Measurements from ENCODE around the gene MASP2. TPM values are rescaled to one million over a fixed set of nuclear protein-coding genes. Genes with fewer than 3 reads are reported as not detected.
"Not testable (repeated sequence)": the region's sequence is repeated elsewhere in the genome, so short reads cannot be mapped to it uniquely, and the experiment has no call there.

MASP2 gene
- total and polyA plus RNA-seq, 10 of the 15 experiments (the other 5 are each of a cell fraction or from before 2014, with no cell fraction given) = 0.04 to 0.21 (median 0.06) TPM; not detected in 7

- intact Hi-C loops (cut with micrococcal nuclease; ENCODE audit: unreplicated experiment); DNase-seq (ENCODE audit: low read depth, low spot score); FAIRE-seq; H3K36me3 ChIP-seq (ENCODE audit: control insufficient read depth in 2 of 2, insufficient read depth in 2 of 2, low read length in 1 of 2); H3K4me1 ChIP-seq (ENCODE audit: control insufficient read depth, insufficient read depth, low read length); BruUV-seq (replicated peaks); H3K9ac ChIP-seq (ENCODE audit: control insufficient read depth, insufficient read depth, low read length); H3K27me3 ChIP-seq (replicated peaks in 1 of 2; ENCODE audit: control insufficient read depth in 2 of 2, insufficient read depth in 2 of 2, low read length in 1 of 2); H2AFZ ChIP-seq (ENCODE audit: control insufficient read depth, low read depth, low read length); H3K9me3 ChIP-seq (replicated peaks; ENCODE audit: control insufficient read depth, insufficient read depth, low read length); in situ Hi-C loops (cut with MboI); H3K4me3 ChIP-seq; H3K27ac ChIP-seq (ENCODE audit: control insufficient read depth, insufficient read depth); RAD21 ChIA-PET (ENCODE audit: unreplicated experiment); H4K20me1 ChIP-seq (ENCODE audit: control insufficient read depth, insufficient read depth); H3K79me2 ChIP-seq (ENCODE audit: control insufficient read depth, insufficient read depth, low read length); H3K4me2 ChIP-seq (ENCODE audit: control insufficient read depth, insufficient read depth); ATAC-seq: not testable (repeated sequence)
- SMC1A ChIA-PET (ENCODE audit: uncharacterized antibody, unreplicated experiment) = interaction anchor here (1.1 to 1.7 kb wide), 2 partner anchors 15 to 20 kb away, joined by 4 to 5 read pairs; no protein-coding TSS in a partner anchor
- POLR2A ChIA-PET = interaction anchor here (1.4 kb wide), 1 partner anchor 13 kb away, joined by 3 read pairs; no protein-coding TSS in a partner anchor
- peak in 1 of 2 experiments; percentile 86; a peak in 2 of 4 replicates for TF ChIP-seq ETV6 (conservative IDR thresholded peaks at IDR 0.05 in 1 of 2, IDR thresholded peaks at IDR 0.05 in 1 of 2; ENCODE audit: borderline replicate concordance in 1 of 2, low read depth in 1 of 2)
- 52% methylated on average over 2 of the region's 2 CpGs for WGBS (ENCODE audit: insufficient coverage, insufficient replicate concordance, low lambda C conversion rate, missing lambda C conversion rate)
- CTCF ChIA-PET = interaction anchor here (1.7 kb wide), 1 partner anchor 46 kb away, joined by 5 read pairs; no protein-coding TSS in a partner anchor
Measured at GRCh38 chr1:10992004-10992403, 55.0 kb downstream of the MASP2 start.

DNA sequence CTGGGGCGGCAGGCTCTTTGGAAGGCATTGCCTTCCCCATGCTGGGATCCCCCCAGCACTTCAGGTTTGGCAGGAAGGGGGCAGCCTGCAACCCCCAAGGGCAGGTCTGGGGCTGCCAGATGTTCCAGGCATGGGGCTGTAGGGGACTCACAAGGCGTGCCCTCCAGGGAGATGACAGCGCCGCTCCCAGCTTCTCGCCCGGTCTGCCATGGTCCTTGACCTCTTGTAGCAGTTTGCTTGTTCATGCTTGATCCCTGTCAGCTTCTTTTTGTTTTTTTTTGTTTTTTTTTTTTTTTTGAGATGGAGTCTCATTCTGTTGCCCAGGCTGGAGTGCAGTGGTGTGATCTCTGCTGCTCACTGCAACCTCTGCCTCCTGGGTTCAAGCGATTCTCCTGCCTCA is 56.2 kb downstream of the MASP2 start:
- Histone ChIP-seq H3K9me3 (replicated peaks; ENCODE audit: control insufficient read depth, insufficient read depth, low read length) (no peaks in the 10 kb centered on the region), H3K4me2 (ENCODE audit: control insufficient read depth, insufficient read depth) (no peak overlapping the region), H3K27ac (ENCODE audit: control insufficient read depth, insufficient read depth) (no peak overlapping the region), H3K79me2 (ENCODE audit: control insufficient read depth, insufficient read depth, low read length) (no peaks in the 10 kb centered on the region), H4K20me1 (ENCODE audit: control insufficient read depth, insufficient read depth) (no peaks in the 10 kb centered on the region), H3K4me3 (no peak overlapping the region), H3K27me3 (replicated peaks in 1 of 2; ENCODE audit: control insufficient read depth in 2 of 2, insufficient read depth in 2 of 2, low read length in 1 of 2) (no peaks in the 10 kb centered on the region), H3K4me1 (ENCODE audit: control insufficient read depth, insufficient read depth, low read length) (peaks cover 15% of the 10 kb centered on the region), H2AFZ (ENCODE audit: control insufficient read depth, low read depth, low read length) (no peak overlapping the region), H3K36me3 (ENCODE audit: control insufficient read depth in 2 of 2, insufficient read depth in 2 of 2, low read length in 1 of 2) (no peaks in the 10 kb centered on the region), H3K9ac (ENCODE audit: control insufficient read depth, insufficient read depth, low read length) (no peak overlapping the region)
- POLR2A ChIA-PET = interaction anchor here (0.5 kb wide), 1 partner anchor 24 kb away, joined by 3 read pairs; no protein-coding TSS in a partner anchor
- in situ Hi-C loops (cut with MboI) = no loop called here
- TF ChIP-seq JUND (IDR thresholded peaks at IDR 0.05; ENCODE audit: low read depth, low read length) (no peak), RUNX3 (IDR thresholded peaks at IDR 0.05; ENCODE audit: low read length) (no peak), MEF2A (IDR thresholded peaks at IDR 0.05; ENCODE audit: insufficient read depth, low read depth, low read length) (no peak), MXI1 (IDR thresholded peaks at IDR 0.05; ENCODE audit: low read depth, low read length) (no peak), CHD4 (IDR thresholded peaks at IDR 0.05) (no peak), BACH1 (IDR thresholded peaks at IDR 0.05; ENCODE audit: borderline replicate concordance) (no peak), WRNIP1 (IDR thresholded peaks at IDR 0.05; ENCODE audit: borderline replicate concordance, low read depth, low read length) (no peak), YY1 (IDR thresholded peaks at IDR 0.05; ENCODE audit: low read depth, low read length) (no peak), SPI1 (IDR thresholded peaks at IDR 0.05; ENCODE audit: borderline replicate concordance, insufficient read depth, low read depth, low read length) (no peak), IKZF1 (conservative IDR thresholded peaks at IDR 0.05) (no peak), ATF3 (IDR thresholded peaks at IDR 0.05; ENCODE audit: borderline replicate concordance, extremely low read depth, low read depth, low read length) (no peak), ZNF384 (IDR thresholded peaks at IDR 0.05; ENCODE audit: borderline replicate concordance, low read depth, low read length) (no peak), MTA3 (IDR thresholded peaks at IDR 0.05; ENCODE audit: borderline replicate concordance, low read length) (no peak), BCL11A (IDR thresholded peaks at IDR 0.05; ENCODE audit: low read depth, low read length) (no peak)
- FAIRE-seq (no peak), DNase-seq (ENCODE audit: low read depth, low spot score) (no peak), ATAC-seq (no peak)
- RAD21 ChIA-PET (ENCODE audit: unreplicated experiment) = no interaction called here
- SMC1A ChIA-PET (ENCODE audit: uncharacterized antibody, unreplicated experiment) = interaction anchor here (0.6 to 1.3 kb wide), 2 partner anchors 17 to 47 kb away, joined by 3 read pairs; no protein-coding TSS in a partner anchor
- CTCF ChIA-PET = no interaction called here
- WGBS (ENCODE audit: insufficient coverage, insufficient replicate concordance, low lambda C conversion rate, missing lambda C conversion rate) = 88% methylated on average over 7 of the region's 7 CpGs
- intact Hi-C loops (cut with micrococcal nuclease; ENCODE audit: unreplicated experiment) = no loop called here
- no TSS peak for BruUV-seq (replicated peaks)

Data from GM12878 (cell line).